Sciatic nerve (tissue), 2 donors: ENCODE results near the gene PRKRIP1. TPM values are rescaled to one million over a fixed set of nuclear protein-coding genes. Genes with fewer than 3 reads are reported as not detected.
"Not testable (repeated sequence)": the region's sequence is repeated elsewhere in the genome, so short reads cannot be mapped to it uniquely, and the experiment has no call there.

Source experiments
- ATAC-seq: fragments of 200-7000 bp; cut with Tn5 transposase; one replicate; pipeline ENCODE4 v1.9.1; 2020; ENCODE audit warnings: mild to moderate bottlenecking, moderate library complexity
- DNase-seq: peaks from one replicate; pipeline ENCODE4 v3.0.0-alpha.2; 2020; ENCODE audit warnings: low spot score
- intact Hi-C: fragments of 100-400 bp; cut with DNase I; formaldehyde crosslinking; loops from one replicate; pipeline ENCODE4 v1.14.2; 2022
- total RNA-seq: library from RNA; stranded (reverse); fragmentation: NEBNext Ultra II Directional; extraction: Animal tissue kit (Norgen Biotek cat#: 25700); gene quantifications from one replicate; pipeline ENCODE4 v1.2.1, GENCODE V29; 2021
- donor health status: DM: no; HTN: no; CAD: no.
- donor health status: DM: no; HTN: no; CAD: no.

The PRKRIP1 gene
- total RNA-seq, 1 donor from 2014 or later, result 29.8 TPM

DNA sequence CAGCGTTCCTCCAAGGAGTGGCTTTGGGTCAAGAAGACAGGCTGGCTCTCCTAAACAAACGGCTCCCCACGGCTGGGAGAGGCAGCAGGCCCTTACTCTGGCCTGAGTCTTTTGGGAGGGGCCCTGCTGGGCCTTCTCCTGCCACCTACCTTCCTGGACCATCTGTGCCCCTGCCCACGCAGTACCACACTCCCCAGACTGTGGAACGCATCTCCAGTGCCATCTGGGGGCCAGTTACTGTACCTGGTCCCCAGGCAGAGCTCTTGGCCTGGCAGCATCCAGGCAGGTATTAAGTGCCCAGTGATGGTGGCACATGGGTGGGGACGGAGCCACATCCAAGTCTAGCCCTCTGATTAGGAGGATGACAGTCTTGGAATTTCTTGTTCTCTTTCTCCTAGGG lies 54.1 kb downstream of the PRKRIP1 start:
- intact Hi-C loops, result no loop called here
- no peak for DNase-seq
- no peak for ATAC-seq

DNA sequence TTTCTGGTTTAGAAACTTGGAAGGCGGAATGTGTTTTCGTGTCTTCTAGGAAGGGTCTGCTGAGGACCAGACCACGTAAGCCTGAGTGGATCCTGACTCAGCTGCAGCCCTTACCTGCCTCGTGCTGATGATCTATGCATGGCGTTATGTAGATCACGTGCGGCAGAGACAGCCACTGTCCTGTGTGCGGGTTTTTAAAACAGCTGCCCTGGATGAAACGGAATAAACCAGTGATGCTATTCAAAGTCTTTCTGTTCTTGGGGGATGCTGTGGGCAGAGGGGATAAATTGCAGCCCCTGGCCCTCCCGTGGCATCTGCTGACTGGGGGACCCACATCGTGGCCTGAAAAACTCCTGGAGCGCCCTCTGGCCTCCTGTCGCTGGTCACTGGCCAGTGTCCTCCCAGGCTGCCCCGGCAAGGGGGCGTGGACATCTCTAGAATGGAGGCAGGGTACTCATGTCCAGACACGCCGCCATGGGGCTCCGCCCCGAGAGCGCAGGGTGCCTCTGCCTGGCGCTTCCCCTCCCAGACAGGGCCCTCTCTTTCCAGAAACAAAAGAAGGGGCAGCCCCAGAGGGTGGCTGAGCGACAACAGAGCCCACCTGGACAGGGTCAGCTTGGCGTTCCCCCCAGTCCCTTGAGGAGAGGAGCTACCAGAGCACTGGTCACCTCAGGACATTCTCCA lies 55.4 kb downstream of the PRKRIP1 start:
- DNase-seq (no peak), ATAC-seq (no peak)
- intact Hi-C loops, result no loop called here

DNA sequence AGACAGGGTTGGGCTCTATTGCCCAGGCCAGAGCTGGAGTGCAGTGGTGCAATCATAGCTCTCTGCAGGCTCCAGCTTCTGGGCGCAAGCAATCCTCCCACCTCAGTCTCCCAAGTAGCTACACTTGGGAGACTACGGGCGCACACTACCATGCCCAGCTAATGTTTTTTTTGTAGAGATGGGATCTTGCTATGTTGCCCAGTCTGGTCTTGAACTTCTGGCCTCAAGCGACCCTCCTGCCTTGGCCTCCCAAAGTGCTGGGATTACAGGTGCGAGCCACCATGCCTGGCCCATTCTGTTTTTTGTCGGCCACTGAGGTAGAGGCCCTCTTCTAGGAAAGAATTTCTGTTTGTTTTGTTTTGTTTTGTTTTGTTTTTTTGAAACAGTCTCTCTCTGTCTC lies 56.3 kb downstream of the PRKRIP1 start:
- intact Hi-C loops, result no loop called here
- ATAC-seq (no peak), DNase-seq (no peak)

DNA sequence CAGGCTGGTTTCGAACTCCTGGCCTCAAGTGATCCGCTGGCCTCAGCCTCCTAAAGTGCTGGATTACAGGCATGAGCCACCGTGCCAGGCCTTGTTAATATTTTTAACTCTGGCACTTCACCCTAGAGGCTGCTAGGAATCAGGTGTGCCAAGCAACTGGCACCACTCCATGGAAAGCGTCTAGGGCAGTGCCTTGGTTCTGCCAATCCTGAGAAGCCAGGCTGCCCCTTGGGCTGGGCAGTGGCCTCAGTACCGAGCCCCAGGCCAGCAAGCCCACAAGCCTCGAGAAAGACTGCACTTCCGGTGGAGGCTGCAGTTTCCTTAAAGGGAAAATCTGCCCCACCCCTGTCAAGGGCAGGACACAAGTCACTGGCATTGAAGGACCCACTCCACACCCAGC lies 57.2 kb downstream of the PRKRIP1 start:
- ATAC-seq (no peak), DNase-seq (no peak)
- intact Hi-C loops, result no loop called here

DNA sequence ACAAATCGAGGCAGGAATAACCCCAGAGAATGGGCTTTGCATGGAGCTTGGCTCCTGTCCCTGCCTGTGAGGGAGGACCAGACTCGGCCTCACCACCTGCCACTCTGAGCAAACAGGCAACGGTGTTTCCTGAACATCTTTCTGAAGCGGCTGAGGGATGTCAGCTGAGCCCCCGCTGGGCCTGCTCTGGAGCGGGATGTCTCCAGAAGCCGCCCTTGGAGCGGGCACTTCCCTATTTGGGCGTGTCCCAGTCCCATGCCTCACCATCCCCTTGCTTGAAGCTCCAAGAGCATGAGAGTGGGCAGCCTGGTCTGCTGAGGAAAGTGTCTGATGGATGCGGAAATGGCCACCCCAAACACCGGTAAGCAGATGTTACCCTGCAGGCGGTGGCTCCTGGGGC lies 58.3 kb downstream of the PRKRIP1 start:
- intact Hi-C loops, result no loop called here
- no peak for ATAC-seq
- DNase-seq, result no peak

DNA sequence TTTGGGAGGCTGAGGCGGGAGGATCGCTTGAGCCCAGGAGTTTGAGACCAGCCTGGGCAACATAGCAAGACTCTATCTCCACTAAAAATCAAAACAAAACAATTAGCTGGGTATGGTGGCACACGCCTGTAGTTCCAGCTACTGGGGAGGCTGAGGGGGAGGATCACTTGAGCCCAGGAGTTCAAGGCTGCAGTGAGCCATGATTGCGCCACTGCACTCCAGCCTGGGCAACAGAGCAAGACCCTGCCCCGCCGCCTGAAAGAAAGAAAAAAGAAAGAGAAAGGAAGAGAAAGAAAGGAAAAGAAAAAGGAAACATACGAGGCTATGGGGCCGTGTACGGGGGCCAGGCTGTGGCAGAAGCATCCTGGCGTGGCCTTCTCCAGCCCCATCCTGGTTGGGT lies 58.8 kb downstream of the PRKRIP1 start:
- ATAC-seq, DNase-seq, intact Hi-C loops: not testable (repeated sequence)

DNA sequence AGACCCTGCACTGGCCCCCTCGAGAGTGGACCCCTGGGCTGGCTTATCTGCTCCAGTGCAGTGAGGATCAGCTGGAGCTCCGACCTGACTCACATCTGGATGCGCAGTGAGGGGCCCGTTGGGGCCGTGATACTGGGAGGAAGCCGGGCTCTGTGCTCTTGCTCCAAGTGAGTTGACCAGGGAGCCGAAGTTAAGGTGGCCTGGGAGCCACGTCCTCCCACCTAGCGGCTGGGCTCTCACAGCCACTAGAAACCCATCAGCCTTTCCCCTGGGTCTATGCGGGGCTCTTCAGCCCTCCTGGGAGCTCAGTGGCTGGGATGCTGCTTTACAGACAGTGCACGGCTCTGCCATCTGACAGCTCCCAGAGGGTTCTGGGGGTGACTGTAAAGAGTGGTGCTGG lies 59.4 kb downstream of the PRKRIP1 start:
- ATAC-seq, result no peak
- no peak for DNase-seq
- intact Hi-C loops, result no loop called here

DNA sequence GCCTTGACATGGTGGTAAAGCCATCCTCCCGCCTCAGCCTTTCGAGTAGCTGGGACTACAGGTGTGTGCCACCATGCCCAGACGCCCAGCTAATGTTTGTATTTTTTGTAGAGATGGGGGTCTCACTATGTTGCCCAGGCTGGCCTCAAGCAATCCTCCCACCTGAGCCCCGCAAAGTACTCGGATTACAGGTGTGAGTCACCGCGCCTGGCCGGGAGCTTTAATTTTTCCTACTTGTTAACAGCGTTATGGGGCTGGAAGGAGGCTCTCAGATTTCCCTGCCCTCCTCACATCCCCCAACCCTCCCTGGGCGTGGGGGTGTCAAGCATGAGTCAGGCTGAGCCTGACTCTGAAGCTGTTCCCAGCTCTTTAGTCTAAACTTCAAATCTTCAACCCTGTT lies 60.2 kb downstream of the PRKRIP1 start:
- intact Hi-C loops, result no loop called here
- DNase-seq (no peak), ATAC-seq (no peak)

DNA sequence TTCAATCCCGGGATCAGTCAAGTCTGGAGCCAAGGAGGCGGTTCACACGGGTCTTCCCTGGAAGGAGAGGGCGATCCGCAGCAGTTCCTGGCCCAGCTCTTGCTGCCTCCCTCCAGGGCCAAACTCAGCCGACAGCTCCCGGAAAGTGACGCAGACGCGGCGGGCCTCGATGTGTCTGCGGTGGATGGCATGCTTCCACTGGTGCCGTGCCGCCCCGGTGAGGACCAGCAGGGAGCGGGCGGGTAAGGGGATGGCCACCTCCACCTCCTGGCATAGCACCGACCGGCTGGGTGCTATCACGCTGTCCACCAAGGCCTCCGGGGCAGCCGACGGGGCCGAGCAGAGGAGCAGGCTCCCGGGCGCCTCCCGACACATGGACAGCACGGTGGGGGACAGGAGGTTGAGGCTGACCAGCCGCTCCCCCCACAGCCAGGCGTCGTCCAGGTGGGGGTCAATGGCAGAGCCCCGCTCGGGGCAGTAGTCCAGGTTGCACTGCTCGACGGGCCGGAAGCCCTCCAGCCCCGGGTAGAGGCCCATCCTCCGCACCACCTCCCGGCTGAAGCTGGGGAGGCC lies 61.3 kb downstream of the PRKRIP1 start:
- ATAC-seq, result no peak
- DNase-seq, result no peak
- intact Hi-C loops, result no loop called here

DNA sequence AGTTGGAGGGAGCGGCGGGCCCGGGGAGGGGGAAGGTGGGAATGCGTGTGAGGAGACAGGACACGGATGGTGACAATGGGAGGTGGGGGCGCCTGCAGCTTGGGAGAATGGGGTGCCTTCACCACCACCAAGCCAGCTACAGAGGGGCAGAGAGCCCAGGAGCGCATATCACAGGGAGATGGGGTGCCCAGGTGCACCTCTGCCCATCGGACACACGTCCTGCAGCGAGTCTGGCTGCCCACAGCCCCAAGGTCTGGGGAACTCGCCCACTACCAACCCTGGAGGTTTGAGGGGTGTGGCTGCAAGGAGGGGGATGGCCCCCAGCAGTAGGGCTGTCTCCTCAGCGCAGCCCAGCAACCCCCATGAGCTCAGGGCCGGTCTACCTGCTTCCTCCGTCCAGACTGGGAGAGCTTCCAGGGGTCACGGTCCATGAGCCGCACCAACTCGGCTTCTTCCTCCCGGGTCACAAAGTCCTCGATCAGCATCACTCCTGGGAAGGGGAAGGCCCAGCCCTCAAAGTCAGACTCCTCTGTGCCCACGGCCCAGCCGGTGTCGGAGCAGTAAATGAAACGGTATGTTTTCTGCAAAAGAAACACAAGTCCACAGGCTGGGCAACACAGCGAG lies 63.2 kb downstream of the PRKRIP1 start:
- no peak for DNase-seq
- ATAC-seq, result no peak
- intact Hi-C loops, result no loop called here

DNA sequence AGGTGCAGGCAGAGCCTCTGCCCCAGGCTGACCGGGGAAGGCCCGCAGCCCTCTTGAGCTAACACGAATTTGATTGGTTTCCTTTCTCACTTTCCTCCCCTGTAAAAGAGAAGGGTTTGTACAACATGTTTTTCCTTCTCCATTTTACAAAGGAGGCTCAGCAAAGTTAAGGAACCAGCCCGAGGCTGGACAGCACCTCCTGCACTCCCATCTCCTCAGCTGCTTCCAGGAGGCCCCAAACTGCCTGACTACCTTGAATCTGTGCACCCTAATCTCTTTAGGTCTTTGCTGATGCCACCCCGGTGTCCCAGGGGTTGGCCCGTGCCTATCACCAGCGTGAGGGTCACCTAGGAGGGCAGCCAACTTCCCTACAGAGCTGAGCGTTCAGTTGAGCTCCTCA lies 64.3 kb downstream of the PRKRIP1 start:
- ATAC-seq (no peak), DNase-seq (no peak)
- intact Hi-C loops, result no loop called here

DNA sequence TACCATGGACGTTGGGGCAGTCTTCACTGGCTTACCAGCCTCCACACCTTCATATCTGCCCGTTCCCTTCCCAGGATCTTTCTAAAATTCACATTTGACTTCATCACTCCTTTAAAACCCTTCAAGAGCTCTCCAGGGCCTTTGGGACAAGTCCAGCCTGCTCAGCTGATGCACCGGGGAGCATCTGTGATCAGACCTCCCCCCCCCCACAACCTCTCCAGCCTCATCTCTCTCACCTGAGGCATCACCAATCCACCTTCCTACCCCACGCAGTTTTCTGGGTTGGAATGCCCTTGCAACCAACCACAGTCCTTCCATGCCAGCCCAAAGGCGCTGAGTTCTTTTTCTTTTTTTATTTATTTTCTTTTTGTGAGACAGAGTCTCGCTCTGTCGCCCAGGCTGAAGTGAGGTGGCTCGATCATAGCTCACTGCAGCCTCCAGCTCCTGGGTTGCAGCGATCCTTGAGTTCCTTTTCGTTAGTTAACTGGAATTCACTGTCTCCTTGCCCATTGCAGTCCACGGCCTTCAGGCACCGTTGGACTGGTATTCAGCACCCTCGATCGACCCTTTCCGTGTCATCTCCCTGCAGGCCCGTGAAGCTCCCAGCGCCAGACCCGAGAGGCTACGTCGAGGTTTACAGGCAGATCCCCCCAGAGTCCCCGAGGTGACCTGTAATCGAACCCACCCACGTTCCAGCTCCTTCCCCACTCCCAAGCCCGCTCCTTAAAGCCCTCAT lies 67.8 kb downstream of the PRKRIP1 start:
- ATAC-seq, result peak; percentile 2
- no peak for DNase-seq
- intact Hi-C loops, result no loop called here

DNA sequence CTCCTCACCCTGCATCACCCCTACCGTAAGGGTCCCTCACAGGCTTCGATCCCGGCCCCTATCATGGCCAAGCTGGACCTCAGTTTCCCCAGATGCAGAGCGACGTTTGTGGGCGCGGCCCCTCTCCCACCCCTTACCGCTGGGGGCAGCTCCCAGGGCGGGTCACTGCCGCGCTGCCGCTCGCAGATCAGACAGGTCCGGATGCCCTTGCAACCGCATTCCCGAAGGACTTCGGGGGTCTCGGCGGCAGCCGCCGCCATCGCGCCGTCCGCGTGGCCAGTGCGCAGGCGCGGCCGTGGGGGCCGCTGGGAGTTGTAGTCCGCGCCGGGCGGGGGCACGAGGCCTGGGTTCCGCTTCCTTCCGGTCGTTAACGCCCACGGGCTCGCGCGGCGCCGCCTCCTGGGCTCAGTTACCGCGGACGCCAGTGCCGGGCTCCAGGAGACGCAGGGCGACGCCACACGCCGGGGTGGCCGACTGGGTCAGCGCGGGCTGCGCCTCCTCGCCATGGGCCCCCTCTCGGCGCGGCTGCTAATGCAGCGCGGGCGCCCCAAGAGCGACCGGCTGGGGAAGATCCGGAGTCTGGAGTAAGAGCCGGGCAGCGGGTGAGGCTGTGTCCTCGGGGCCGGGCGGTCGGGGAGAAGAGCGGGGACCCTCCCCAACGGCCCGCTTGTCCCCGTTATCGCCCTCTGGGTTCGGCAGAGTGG lies 68.6 kb downstream of the PRKRIP1 start, which contains the start of the genes ALKBH4 and LRWD1:
Gene ALKBH4, minus strand, starts transcription at position 287 of the 704 bp plus-strand sequence. Its CDS starts 27 bp downstream, at position 260.
Gene LRWD1, plus strand, starts transcription at position 408 of the 704 bp plus-strand sequence. Its CDS starts 97 bp downstream, at position 505.
- ATAC-seq, result peak; percentile 96
- intact Hi-C loops, result no loop called here

DNA sequence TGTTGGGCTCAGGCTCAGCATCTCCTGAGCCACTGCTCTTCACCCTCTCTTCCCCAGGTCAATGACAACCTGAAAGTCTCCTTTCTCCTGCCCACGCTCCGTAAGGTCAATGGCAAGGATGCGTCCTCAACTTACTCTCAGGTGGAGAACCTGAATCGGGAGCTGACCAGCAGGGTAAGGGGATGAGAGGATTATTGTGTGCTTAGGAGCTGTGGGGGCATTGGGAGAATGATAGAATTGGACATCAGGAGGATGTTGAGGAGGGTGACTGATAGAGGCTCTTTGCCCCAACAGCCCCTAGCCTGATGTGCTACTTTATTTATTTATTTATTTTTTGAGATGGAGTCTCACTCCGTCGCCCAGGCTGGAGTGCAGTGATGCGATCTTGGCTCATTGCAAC lies 69.9 kb downstream of the PRKRIP1 start:
- intact Hi-C loops, result no loop called here
- DNase-seq, result no peak
- ATAC-seq, result no peak

More for the DNA sequence above, 68.6 kb downstream of the PRKRIP1 start, which contains the start of the genes ALKBH4 and LRWD1:
- peak; percentile 96 for DNase-seq

DNA sequence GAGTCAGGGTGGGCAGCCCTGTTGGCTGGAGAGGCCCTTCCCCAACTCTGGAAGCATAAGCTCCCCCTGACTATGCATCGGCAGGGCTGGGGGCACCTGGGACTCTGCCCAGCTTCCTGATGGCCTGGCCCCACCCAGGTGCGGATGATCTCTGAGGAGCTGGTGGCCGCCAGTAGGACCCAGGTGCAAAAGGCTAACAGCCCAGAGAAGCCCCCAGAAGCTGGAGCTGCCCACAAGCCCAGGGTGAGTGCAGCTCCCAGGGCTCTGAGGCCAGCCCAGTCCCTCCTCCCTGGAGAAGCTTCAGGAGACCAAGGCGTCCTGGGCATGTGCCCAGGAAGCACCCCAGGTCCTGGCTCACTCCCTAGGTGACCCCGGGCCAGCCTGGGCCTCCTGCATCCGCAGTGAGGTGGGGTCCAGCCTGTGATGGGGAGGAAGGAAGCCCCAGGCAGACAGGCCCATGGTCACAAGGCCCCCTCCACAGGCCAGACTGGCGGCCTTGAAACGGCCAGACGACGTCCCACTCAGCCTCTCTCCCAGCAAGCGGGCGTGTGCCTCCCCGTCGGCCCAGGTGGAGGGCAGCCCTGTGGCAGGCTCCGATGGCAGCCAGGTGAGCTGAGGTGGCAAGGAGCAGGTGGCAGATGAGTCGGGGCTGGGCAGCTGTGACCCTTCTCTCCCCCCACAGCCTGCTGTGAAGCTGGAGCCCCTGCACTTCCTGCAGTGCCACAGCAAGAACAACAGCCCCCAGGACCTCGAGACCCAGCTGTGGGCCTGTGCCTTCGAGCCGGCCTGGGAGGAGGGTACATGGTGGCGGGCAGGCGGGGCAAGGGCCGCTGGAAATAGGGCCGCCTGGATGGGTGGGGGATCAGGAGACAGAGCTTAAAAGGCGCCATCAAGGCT lies 71.7 kb downstream of the PRKRIP1 start:
- intact Hi-C loops, result no loop called here
- DNase-seq (peak; percentile 55), ATAC-seq (no peak)

DNA sequence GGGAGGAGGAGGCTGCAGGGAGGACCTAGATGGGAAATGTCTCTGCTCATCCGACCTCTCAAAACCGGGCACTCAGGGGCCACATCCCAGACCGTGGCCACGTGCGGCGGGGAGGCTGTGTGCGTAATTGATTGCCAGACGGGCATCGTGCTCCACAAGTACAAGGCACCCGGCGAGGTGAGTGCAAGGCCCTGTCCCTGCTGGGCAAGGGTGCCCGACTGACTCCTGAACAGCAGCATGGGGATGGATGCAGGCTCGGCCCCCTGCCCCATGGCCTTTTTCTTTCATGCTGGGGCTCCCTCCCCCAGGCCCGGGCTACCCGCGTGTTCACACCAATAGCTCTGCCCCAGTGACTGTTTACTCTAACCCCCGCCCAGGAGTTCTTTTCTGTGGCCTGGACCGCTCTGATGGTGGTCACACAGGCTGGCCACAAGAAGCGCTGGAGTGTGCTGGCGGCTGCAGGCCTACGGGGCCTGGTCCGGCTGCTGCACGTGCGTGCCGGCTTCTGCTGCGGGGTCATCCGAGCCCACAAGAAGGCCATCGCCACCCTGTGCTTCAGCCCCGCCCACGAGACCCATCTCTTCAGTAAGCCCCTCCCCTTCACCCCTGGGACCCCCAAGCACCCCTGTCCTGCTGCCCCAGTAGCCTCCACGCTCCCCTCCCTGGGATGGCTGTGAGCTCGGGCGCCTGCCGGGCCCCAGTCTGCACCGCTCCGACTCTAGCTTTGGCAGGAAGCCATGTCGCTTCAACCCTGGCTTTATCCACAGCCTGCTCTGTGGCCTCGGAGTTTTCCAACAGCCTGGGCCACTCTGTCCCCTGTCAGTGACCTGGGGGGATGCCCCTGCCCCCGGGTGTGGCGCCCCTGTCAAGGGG lies 72.6 kb downstream of the PRKRIP1 start:
- intact Hi-C loops, result no loop called here
- ATAC-seq, result no peak
- peak; percentile 56 for DNase-seq

DNA sequence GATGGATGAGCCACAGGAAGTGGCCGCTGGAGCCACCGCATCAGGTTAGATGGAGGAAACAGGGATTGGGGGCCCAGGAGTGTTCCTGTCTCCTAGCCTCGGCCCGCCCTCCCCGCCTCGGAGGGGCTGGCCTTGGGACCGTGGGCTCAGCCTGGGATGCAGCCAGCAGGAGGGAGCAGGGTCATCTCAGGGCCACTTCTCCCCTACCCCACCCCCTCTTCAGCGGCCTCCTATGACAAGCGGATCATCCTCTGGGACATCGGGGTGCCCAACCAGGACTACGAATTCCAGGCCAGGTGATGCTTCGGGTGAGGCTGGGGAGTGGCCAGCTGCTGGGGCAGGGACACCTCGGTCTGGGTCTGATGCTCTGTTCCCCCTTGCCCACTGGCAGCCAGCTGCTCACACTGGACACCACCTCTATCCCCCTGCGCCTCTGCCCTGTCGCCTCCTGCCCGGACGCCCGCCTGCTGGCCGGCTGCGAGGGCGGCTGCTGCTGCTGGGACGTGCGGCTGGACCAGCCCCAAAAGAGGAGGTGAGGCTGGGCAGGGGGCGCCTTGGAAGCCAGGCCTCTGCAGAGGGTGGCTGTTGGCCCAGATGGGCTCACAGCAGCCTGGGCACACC lies 73.3 kb downstream of the PRKRIP1 start:
- peak; percentile 49 for DNase-seq
- intact Hi-C loops, result no loop called here
- ATAC-seq, result no peak
